Measurements from ENCODE around the gene ALK.

Gene ALK

DNA sequence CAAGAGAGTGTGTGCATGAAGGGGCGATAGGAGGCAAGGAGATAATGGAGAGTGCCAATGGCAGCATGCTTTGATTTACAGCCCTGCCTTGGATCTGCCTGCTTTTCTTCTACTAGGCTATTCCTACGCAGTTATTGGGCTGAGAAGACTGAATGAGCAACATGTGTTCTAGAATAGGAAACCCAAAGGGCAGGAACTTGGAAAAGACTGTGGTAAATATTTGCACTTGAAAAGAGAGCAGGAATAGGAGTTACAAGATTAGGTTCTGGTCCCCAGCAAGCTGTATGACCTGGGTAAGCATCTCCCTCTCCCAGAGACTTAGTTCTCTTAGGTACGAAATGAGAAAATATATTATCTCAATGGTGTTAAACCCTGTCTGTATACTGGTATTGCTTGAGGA lies 438.5 kb downstream of the ALK start:
- no peak for DNase-seq

DNA sequence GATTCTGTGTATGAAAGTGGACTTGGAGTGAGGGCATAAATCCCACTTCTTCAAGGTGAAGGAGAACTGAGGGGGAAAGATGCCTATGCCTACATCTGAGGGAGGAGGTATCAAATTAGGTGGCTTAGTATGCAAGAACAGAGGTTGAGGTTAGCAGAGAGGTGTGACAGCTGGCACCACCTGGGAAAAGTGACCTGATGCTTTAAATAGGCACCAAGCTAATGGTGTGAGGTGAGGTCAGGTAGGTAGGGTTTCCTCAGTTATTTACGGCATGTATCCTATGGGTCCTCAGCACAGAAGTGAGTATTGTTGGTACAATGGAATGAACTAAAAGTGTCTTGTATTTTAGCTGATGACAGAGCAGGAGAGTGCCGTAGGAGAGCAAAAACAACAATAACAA lies 439.0 kb downstream of the ALK start:
- DNase-seq = no peak

DNA sequence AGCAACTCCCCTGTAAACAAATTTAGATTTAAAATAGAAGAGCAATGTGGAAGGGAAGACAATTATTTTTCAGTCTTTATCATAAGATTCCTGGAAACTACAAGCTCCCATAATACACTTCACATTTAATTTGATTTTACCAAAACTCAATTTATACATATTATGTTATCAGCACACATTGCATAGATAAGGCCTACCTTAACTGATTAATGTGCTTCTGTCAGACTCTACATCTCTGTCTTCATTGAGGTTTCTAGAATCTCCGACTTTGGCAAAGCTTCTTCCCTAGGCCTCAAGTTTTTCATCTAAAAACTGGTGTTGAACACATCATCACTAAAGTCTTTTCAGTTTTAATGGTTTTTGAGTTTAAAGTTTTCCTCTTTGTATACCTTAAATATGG lies 440.1 kb downstream of the ALK start:
- DNase-seq = no peak

DNA sequence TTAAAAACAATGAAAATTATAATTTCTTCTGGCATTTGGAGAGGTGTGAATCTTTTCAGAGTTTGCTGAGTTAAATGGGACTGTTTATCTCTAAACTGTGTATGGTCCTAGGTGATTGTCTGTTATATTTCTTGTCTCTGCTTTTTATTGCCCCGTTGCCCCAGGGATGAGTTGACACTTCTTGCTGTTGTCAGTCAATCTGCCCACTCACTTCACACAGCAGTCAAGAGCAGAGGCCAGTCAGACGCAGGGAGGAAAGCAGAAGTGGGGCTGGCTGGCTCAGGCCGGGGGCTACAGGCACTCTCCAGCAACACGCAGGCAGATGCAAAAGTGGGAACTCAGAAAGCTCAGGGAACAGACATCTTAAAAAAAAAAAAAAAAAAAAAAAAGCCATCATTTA lies 441.0 kb downstream of the ALK start:
- no peak for DNase-seq

DNA sequence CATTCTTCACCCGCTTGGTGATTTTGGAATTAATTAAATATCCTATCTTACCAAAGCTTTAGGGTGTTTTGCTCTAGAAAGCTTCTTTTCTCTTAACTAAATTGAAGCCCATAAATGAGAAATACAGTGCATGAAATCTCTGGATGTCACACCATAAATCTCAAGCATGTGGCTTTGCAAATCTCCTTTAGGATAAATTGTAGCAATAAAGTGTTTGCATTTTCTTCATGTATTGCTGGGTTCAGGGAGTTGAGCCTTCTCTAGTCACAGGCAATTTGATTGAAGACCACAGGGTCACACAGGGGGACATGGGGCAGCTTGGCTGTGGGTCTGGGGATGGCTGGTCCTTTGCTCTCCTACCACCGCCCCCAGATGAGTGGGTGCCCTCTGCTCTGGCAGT lies 442.0 kb downstream of the ALK start:
- no peak for DNase-seq

DNA sequence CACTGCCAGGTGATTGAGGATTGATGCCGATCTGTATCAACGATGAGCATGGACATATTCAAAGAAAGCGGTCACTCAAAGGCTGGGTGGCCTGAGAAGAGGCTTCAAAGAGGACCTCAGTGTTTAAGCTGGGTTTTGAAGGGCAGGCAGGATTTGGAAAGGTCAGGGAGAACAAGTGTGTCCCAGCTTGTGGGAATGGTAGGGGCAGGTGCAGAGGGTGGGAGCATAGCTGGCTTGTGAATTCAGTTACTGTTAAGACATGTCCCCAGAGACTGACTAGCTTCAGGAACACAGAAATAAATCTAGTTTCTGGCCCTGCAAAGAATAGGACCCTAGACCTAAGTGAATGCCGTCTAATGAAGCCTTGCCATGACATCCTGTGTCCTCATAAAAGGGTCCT lies 442.7 kb downstream of the ALK start:
- no peak for DNase-seq

DNA sequence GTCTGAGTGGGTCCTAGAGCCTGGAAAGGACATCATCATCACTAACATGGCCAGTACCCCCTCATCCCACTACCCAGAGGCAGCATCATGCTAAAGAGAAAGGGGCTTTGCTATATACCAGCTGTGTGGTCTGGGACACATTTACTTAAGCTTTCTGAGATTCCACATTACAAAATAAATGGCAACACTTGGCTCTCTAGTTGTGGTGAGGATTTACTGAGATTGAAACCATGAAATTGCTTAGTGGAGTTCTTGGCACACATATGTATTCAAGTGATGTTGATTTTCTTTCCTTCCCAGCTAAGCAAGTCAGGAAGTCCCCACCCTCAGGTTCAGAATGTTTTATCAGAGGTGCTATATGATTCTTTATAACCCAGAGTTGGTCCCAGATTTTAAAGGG lies 444.2 kb downstream of the ALK start:
- DNase-seq = no peak

DNA sequence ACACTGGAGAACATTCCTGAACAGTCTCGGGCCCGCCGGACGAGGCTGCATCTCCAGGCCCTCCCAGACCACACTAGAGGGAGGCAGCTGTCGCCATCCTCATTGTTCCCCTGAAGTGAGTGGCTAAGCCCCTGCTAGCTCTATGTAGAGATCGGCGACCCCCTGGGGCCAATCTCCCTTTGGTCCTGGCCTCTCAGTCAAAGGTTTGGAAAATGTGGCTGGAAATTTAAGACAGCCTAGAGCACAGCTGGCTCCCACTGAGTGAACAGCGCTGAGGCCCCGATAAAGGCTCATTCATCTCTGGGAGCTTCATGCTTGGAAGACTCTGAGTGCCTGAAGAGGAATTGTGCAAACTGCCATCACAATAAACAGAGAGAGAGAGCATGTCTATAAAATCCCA lies 445.9 kb downstream of the ALK start:
- DNase-seq = no peak

DNA sequence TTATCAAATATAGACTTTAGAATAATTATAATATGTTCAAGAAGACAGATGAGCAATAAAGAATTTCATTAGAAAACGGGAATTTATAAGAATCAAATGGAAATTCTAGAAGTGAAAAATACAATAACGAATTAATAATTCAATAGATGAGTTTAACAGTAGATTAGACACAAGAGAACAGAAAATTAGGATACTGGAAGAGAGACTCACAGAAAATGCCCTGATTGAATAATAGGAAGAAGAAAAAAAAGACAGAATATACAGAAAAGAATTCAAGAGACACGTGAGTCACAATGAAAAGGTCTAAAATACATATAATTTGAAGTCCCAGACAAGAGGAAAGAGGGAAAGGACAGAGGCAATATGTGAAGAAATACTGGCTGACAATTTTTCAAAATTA lies 451.4 kb downstream of the ALK start:
- DNase-seq = no peak

DNA sequence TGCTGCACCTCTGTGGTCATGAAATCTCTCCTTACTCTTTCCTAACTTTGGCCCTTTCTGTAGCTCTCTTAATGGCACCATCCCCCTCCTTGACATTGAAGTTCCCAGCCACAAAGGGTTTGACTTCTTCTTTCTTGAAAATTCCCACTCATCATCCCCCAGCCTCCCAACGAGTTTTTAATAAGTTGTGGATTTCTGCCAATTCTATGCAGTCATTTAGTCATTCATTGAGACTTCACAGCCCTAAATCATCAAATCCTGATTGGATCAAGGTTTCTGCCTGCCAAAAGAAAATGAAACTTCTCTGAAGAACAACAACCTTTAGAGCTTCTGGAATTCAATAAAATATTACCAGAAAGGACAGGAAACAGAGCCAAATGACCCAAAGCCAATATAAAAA lies 451.9 kb downstream of the ALK start:
- no peak for DNase-seq

DNA sequence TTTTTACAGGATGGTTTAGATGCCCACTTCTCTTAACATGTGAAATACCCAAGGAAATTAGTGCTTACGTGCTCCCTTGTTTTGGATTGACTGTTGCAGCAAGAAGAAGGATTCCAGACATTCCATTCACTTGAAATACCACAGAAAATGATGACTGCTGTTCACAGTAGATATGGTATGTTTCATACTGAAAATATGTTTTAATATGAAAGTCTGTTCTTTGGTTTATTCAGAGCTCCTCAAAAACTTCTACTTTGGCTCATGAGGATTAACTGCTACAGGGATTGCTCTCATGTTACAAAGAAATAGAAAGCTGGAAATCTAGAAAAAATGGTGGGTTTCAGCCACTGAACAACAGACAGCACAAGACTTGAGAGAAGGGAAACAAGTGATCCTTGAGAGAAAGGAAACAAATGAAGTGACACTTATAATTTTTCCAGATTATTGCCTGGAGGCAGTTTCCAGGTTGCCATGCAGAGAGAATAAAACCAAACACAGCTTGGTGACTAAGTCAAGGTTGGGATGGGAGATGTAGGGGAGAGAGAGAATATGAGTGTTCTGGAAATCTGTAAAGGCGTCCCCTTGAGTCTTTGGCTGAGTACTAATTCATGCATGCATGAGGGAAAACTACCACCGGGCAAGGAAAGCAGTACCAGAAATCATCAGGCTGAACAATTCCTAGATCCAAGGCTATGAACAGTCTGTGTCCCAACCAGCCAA lies 458.0 kb downstream of the ALK start:
- DNase-seq = no peak

DNA sequence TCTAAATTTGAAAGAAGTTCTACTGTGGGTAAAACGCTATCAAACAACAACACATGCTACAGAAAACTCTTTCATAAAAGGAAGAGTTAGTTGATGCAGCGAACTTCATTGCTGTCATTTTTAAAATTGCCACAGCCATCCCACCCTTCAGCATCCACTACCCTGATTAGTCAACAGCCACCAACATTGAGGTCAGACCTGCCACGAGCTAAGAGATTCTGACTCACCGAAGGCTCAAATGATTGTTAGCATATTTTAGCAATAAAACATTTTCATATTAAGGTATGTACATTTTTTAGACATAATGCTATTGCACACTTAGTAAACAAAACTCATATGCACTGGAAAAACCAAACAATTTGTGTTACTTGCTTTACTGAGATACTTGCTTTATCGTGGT lies 459.1 kb downstream of the ALK start:
- no peak for DNase-seq

DNA sequence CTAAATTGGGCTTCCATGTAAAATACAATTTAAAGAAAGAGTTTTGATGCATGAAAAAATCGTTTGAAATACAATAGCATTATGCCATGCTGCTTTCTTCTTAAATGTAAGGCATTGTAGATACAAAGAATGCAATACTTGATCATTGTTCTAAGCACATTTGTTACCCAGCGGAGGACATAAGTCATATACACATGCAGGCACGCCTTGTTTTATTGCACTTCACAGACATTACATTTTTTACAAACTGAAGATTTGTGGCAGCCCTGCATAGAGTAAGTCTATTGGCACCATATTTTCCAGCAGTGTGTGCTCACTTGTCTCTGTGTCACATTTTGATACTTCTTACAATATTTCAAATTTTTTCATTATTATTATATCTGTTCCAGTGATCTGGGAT lies 461.2 kb downstream of the ALK start:
- DNase-seq = no peak

DNA sequence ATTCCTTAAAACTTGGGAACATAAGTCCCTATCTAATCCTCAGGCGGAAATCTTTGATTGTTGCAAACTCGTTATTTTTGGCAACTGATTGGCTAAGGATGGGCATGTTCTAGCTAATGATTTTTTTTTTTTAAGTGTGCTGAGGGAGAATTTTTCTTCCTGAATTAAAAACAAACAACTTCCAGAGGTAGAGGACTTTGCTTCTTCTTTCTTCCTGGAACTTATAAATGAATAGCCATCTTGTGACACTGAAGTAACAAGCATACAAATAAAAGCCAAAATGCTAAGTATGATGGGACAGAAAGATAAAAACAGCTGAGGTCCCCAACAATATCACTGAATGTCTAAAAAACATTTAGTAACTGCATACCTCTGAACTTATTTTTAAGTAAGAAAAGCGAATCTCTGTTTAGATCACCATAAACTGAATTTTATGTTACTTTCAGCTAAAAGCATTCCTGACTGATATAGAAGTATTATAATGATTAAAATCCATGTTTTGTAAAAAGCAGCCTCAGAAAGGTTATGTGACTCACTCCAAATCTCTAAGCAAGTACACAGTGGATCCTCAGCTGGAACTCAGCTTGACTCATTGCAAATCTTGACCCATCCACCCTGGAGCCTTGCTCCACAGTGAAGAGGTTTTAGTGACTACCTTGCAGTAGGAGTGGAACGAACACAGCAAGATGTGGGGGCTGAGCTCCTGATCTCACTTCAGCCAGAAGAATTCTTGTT lies 461.8 kb downstream of the ALK start:
- DNase-seq = no peak

DNA sequence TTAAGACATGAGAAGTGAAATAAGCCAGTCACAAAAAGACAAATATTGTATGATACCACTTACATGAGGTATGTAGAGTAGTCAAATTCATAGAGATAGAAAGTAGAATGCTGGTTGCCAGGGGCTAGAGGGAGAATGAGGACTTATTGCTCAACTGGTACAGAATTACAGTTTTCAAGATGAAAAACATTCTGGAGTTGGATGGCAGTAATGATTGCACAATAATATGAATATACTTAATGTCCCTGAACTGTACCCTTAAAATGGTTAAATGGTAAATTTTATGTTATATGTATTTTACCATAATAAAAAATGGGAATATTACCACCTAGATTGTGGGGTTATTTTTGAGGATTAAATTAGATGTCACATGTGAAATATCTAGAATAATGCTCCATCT lies 465.0 kb downstream of the ALK start:
- no peak for DNase-seq

DNA sequence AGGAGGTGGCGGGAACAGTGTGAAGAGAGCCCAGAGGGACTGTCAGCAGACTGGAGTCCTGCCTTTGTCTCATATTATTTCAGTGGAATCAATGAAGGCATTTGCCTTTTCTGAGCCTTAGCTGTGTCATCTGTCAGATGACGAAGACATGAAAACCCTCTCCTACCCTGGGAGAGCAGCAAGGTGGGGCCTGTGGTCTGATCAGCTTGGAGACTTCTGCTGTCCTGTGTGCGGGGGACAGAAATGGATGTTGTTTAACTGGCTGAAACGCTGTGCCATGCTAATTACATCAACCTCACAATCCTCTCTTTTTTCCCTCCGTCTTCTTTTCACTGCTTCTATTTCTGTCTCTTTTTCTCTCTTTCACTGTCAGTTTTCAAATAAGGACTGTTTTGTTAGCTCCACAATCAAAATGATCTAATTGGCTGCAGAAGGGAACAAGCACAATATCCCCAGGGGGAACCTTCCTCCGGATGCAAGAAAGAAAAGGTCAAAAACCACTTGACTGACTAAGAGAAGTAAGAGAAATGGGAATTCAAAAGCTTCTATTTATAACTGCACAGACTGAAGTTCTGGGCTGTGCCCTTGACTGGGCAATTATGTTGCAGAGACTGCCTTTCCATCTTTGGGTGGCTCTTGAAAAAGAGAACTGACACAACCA lies 466.1 kb downstream of the ALK start:
- no peak for DNase-seq

DNA sequence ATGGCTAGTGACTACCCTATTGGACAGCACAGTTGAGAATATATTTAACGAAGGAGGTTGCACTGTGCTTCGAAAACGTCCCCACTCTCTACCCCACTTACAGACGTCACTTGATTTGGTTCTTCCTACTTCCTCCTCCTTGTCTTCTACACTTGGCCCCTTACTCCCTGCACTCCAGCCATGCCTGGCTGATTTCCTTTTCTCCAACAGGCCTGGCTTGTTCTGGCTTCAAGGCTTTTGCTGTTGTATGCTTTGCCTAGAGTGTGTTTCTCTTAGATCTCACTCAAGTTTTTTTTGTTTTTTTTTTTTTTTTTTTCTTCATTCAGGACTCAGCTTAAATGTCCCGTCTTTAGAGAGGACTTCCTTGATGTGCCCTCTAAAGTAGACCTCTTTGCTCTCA lies 469.4 kb downstream of the ALK start:
- no peak for DNase-seq

DNA sequence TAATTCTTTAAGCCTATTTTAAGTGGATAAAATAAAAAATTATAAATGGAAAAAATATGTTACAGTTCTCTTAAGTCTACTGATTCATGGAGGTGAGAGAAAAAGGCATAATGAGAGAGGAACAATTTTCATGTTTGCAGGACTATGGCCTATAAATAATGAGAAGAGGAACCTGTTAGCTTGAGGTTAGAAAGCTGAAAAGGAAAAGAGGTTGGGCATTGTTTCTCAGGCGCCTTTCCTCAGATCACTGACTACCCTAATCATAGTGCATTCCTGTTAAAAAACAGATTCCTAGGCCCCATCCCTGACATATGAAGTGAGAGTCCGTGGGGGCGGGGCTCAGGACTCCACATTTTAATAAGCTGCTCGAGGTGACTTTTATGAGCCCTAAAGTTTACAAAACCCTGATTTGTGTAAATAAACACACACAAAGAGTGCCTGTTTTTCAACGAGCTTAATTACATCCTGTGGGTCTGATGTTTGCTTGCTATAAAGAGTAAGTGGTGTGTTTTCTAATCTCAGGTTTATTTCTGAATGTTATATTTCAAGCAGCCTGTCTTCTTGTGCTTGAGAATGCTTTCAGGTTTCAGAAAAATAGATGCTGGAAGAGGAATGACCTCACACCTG lies 470.7 kb downstream of the ALK start:
- DNase-seq = no peak

DNA sequence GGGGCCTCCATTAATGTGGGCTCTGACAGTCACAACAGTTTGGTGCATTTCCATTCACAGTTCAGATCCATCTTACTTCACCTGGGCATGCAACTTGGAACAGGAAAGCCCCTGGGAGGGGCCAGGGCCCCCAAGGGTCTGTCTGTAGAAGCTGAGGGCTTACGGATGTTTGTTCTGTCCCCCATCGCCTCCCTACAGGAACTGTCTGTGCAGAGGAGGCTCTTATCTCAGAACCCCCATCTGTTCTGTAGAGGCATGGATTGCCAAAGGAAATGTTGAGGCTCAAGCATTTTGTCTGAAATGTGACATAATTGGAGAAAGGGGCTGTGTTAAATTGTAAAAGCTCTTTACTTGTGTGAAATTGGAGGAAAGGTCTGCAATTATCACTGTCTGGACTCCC lies 471.9 kb downstream of the ALK start:
- DNase-seq = no peak

DNA sequence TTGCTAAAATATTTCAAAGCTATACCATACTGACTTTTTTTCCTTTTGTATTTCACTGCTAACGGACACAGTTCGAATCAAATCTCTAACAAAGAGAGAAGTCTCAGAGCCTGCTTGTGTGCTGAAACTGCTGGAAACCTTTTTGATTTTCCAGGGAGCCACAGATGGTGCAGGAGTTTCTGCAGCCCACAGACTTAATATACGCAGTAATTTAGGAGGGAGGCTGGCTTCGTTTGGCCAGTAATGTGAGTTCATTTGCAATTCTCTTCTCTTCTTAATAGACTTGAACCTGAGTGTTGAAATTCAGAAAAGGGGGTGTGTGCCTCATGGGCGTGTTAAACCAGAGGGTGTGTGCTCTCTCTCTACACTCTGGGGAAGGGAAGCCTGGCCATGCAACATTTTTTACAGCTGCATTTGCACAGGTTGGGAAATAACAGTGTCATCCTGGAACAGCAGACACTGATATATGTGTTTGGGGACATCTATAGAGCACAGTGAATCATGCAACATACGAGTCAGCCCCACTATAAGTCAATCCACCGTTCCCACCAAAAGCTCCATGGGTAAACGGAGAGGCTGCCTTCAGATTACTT lies 473.2 kb downstream of the ALK start:
- no peak for DNase-seq

DNA sequence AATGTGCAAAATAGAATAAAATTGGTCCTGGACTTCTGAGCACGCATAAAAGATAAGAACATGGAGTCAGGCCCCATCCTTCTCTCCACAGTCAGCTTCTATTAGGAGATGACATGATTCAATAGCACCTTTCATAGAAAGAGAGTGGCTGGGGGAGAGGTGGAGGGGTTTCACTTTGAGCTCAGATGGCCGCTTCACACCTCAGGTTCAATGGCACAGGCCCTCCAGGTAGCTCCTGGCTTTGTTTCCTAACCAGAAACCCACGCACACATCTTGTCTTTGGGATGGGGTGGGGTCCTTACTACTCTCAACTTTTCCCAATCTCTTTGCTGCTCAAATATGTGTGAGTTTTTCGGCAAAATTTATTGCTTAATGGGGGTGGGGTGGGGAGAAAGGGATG lies 473.9 kb downstream of the ALK start:
- no peak for DNase-seq

DNA sequence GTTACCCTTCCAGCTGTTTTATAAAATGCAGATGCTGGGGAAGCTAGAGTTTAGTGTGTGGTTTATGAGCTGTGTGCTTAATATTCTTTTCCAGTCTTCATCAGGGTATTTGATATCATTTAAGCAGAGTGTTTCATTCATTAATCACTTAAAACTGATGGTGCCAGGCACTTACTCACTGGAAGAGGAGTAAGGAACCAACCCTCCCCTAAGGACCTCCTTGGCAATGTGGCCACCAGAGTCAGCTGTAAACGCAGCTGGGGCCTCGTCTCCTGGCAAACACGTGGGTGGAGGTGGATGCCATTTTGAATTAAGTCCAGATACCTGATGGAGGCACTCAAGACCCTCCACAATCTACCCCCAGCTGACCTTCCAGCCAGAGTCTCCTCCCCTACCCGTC lies 474.5 kb downstream of the ALK start:
- DNase-seq = no peak

DNA sequence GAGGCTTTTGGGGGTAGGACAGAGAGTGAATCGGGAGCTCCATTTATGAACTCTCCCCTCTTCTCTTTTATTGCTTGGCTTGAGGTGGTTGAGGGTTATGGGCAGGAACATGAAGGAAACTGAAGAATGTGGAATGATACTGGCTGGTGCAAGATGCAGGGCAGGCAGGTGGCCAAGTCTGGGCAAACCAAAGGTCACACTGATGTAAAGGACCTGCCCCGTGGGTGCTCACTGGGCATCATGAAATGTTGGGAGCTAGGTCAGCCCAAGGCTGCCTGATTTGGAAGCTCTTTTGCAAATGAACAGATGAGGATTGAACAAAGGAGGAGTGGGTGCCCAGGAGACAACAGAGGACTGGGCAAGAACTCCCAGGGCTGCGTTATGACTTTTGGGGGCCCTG lies 477.2 kb downstream of the ALK start:
- no peak for DNase-seq

DNA sequence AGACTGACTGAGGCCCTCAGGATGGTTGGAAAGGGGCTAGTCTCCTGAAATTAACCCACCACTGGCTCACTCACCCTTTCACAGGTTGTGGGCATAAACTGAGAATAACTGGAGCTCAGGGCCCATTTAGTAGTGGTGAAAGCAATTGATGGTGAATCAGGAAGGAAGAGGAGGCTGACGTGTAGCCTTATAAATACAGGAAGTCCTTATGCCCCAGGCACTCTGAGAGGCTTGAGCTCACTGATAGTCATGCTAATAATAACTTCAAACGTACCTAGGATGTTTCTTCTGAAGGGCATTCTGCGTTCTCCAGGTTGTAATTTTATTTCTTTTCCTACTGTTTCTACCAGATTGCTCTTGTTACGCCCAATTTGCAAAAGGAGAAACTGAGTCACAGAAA lies 477.8 kb downstream of the ALK start:
- no peak for DNase-seq
